Measurements from ENCODE around the gene TRIM43B.
"Not testable (repeated sequence)": the region's sequence is repeated elsewhere in the genome, so short reads cannot be mapped to it uniquely, and the experiment has no call there.

The TRIM43B gene

GRCh38 chr2:95433973-95434372, 50.6 kb downstream of the TRIM43B start:
- not testable (repeated sequence) for DNase-seq (ENCODE audit: low spot score)

GRCh38 chr2:95433373-95433772, 51.2 kb downstream of the TRIM43B start:
- not testable (repeated sequence) for DNase-seq (ENCODE audit: low spot score)

GRCh38 chr2:95429748-95430467, 54.6 kb downstream of the TRIM43B start:
- not testable (repeated sequence) for DNase-seq (ENCODE audit: low spot score)

DNA sequence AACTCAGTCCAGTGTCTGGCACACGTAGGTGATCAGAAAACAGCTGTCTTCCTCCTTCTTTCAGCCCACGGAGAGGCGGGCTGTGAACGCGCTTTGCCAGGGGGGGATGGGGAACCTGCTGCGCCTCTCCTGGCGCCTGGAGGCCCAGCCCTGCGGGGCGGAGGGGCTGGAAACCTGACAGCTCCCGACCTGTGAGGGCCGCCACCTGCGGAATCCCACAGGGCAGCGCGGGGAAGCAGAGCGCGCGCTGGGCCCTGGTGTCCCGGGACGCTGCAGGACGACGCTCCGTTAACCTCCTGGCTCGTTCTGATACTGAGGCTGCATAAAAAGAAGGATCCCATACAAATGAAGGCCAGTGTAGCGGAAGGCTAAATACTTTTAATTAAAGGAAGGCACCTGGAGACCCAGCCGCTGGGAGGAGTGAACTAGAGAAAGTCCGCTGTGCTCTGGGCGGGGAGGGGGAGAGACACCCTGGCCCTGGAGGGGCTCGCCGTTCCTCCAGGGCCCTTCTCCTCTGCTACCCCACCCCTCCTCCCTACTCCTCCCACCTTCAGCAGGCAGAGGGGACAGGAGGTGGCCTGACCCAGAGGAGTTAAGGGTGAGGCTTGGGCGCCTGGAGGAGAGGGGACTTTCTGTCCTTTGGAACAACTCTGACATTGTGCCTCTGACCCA, 57.2 kb downstream of the TRIM43B start:
- DNase-seq (ENCODE audit: low spot score), result not testable (repeated sequence)
